AG04450 (cell line): ENCODE results near the gene EDIL3. TPM values are rescaled to one million over a fixed set of nuclear protein-coding genes. Genes with fewer than 3 reads are reported as not detected.

ENCODE experiments used
- CTCF ChIA-PET: fragments of 300-600, 350-600 bp; formaldehyde crosslinking; extraction: SDS; loops from one replicate; lab custom pipeline; 2022; ENCODE audit warnings: antibody characterized with exemption, inconsistent platforms; lab: Charles Lee
- POLR2A ChIA-PET: fragments of 350-600 bp; formaldehyde crosslinking; extraction: SDS; loops from one replicate; lab custom pipeline; 2021; ENCODE audit warnings: antibody characterized with exemption, inconsistent platforms; lab: Yijun Ruan, JAX
- DNase-seq: peaks from one replicate; pipeline ENCODE4 v3.0.0-alpha.2; 2011; ENCODE audit warnings: low read depth, low spot score
- H3K27ac ChIP-seq: one replicate; pipeline ENCODE4 v1.5.1; 2012; ENCODE audit warnings: low read depth, low read length, control low read depth
- H3K27me3 ChIP-seq: one replicate; pipeline ENCODE4 v1.6.0; 2012; ENCODE audit warnings: low read length; ENCODE audit not compliant: control insufficient read depth, insufficient read depth
- H3K4me3 ChIP-seq: 2 replicates; pipeline ENCODE4 v1.5.1; 2011; ENCODE audit warnings: mild to moderate bottlenecking, low read depth, low read length, control low read depth
- H3K9me3 ChIP-seq: 2 replicates; pipeline ENCODE4 v1.5.1; 2012; ENCODE audit warnings: low read length; ENCODE audit not compliant: control insufficient read depth, insufficient read depth
- polyA minus RNA-seq: library from RNA; depleted of rRNA, polyadenylated mRNA; stranded (reverse); fragments of >200 nt; gene quantifications from 2 replicates; pipeline ENCODE4 v1.2.3, GENCODE V29; 2011; rRNA and poly(A)+ RNA removed
- polyA plus RNA-seq: library from polyadenylated mRNA; depleted of rRNA; stranded (reverse); fragments of >200 nt; gene quantifications from 2 replicates; pipeline ENCODE4 v1.2.3, GENCODE V29; 2011; rRNA removed
- TF ChIP-seq, protein P1 (sequence below): IDR thresholded peaks from 2 replicates; pipeline ENCODE4 v1.5.1; 2011; ENCODE audit warnings: low read depth, low read length, control low read depth, inconsistent platforms

Gene EDIL3, protein sequence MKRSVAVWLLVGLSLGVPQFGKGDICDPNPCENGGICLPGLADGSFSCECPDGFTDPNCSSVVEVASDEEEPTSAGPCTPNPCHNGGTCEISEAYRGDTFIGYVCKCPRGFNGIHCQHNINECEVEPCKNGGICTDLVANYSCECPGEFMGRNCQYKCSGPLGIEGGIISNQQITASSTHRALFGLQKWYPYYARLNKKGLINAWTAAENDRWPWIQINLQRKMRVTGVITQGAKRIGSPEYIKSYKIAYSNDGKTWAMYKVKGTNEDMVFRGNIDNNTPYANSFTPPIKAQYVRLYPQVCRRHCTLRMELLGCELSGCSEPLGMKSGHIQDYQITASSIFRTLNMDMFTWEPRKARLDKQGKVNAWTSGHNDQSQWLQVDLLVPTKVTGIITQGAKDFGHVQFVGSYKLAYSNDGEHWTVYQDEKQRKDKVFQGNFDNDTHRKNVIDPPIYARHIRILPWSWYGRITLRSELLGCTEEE
- polyA plus RNA-seq (42.0 and 61.9 TPM in 2 replicates), polyA minus RNA-seq (27.6 and 43.1 TPM in 2 replicates)

DNA sequence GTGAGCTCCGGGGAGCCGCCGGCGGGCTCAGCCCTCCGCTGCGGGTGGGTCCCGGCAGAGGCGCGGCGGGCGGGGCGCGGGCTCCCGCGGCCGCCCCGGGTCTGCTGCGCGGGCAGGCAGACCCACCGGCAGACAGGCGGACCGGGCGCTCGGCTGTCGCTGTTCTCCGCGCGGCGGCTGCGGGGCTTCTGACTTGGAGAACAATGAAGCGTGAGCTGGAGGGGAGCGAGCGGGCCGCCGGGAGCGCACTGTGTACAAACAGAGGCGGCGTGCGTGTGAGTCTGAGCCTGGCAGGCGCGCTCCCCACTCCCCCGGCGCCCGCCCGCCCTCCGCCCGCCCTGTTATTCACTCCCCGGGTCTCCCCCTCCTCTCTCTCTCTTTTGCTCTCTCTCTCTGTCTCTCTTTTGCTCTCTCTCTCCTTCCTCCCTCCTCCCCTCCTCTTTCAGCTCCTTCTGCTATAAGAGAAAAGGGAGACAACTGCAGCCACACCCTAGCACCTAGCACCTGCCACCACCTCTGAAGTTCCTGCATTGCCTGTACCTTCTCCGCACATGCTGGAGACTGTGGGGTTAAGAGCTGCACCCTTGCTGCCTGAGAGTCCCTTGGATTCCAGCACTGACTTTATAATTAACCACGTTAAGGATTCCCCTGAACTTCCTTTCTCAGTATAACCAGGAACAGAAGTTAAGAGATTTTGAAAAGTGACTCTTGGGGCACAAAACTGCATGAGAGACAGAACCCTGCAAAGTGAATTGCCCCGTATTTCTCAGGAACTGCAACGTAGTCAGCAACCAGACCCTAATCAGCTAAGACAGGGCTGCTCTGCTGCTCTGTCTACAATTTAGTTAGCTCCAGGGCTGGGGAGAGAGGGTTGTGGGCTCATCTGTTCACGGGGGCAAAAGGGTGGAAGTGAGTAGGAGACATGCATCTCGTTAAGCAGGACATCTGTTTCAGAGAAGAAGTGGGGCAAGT lies at the start of gene EDIL3:
EDIL3 (minus strand) TSS at position 277 of the 972 bp plus-strand sequence. CDS start 506 bp downstream, outside the sequence.
- Histone ChIP-seq H3K4me3 (peak within 1 kb of the TSS; percentile 82), H3K9me3 (no peaks in the 10 kb centered on the region; the same call in 1 of the 2 replicates), H3K27me3 (no peaks in the 10 kb centered on the region), H3K27ac (peak within 1 kb of the TSS; percentile 66)
- DNase-seq: no peak
- TF ChIP-seq, protein P1, sequence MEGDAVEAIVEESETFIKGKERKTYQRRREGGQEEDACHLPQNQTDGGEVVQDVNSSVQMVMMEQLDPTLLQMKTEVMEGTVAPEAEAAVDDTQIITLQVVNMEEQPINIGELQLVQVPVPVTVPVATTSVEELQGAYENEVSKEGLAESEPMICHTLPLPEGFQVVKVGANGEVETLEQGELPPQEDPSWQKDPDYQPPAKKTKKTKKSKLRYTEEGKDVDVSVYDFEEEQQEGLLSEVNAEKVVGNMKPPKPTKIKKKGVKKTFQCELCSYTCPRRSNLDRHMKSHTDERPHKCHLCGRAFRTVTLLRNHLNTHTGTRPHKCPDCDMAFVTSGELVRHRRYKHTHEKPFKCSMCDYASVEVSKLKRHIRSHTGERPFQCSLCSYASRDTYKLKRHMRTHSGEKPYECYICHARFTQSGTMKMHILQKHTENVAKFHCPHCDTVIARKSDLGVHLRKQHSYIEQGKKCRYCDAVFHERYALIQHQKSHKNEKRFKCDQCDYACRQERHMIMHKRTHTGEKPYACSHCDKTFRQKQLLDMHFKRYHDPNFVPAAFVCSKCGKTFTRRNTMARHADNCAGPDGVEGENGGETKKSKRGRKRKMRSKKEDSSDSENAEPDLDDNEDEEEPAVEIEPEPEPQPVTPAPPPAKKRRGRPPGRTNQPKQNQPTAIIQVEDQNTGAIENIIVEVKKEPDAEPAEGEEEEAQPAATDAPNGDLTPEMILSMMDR: no peak
- ChIA-PET CTCF (interaction anchor here (0.6 to 1.3 kb wide), 4 partner anchors 110 to 667 kb away, joined by 4 to 8 read pairs (median 6); no protein-coding TSS in a partner anchor), POLR2A (interaction anchor here (0.6 to 1.3 kb wide), 2 partner anchors 27 to 460 kb away, joined by 3 read pairs; no protein-coding TSS in a partner anchor)

DNA sequence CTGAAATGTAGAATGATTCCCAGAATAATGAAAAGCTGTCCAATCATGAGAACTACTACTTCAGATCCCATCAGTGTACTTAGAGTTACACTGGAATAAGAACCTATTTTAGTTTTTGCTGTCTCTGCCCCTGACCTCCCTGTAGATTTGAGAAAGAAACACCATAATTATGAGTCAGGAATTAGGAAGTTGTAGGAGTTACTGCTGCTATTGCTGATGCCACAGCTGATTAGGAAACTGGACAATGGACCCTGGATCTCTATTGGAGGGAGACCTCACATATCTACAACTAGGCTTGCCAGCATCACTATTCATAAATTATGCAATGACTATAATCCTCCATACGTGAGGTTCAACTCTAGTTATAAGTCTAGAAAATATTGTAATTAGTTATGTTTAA lies 48.8 kb upstream of the EDIL3 start:
- Histone ChIP-seq H3K9me3 (no peaks in the 10 kb centered on the region), H3K27me3 (no peaks in the 10 kb centered on the region), H3K4me3 (no peak overlapping the region), H3K27ac (no peak overlapping the region)
- POLR2A ChIA-PET: no interaction called here
- CTCF ChIA-PET: no interaction called here
- DNase-seq: no peak
- TF ChIP-seq, protein P1: no peak

DNA sequence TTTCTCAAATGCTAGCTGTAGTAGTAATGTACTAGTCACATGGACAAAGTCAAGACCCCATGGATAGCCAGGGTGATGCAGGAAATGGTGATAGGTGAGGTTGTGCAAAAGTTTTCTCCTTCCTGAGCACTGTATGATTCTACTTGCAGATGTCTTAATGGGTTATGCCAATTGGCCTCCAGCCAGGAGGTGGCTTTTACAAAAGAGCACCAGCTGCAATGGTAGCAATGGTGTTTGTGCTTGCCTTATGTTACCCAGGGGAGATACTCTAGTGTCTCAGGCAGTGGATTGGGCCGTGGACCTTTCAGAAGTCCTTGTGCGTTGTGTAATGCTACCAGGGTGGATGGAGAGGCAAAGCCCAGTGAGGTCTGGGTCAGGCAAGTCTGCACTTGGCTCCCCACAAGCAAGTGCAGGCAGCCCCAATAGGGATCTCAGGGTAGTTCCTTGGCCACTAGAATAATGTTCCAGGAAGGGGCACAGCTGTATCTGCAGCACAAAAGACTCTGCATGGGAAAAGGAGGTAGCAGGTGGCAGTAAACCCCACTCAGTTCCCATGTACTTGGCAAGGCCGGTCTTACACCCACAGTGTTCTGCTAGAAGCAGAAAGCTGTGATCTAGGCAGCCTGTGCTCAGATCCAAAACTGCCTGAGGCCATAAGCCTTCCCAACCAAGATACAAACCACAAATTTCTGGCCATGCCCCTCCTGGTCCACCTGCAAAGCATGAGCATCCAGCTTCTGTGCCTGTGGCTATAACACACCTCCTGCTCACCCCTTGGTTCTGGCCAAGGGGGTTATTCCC lies 46.4 kb upstream of the EDIL3 start:
- TF ChIP-seq, protein P1: no peak
- Histone ChIP-seq H3K27ac (no peak overlapping the region), H3K4me3 (no peak overlapping the region), H3K27me3 (no peaks in the 10 kb centered on the region), H3K9me3 (no peaks in the 10 kb centered on the region)
- POLR2A ChIA-PET: no interaction called here
- DNase-seq: no peak
- CTCF ChIA-PET: no interaction called here

DNA sequence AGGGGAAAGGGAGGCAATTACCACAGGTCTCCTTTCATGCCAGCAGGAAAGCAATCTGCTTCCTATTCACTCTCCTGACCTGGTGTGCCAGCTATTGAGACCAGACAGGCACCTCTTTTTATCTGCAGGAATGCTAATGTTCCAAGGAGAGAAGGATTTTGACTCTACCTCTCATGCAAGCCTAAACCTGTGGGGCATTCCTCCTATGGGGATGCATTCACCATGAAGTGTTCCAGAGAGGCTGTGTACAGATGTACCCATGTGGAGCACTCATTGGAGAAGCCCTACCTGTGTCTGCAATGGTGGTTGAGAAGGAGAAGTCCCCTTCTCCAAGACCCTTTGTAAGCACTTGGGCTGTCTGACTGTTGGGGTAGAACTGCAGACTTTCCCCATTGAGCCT lies 45.4 kb upstream of the EDIL3 start:
- H3K9me3 ChIP-seq: no peaks in the 10 kb centered on the region
- DNase-seq: no peak
- H3K27me3 ChIP-seq: no peaks in the 10 kb centered on the region
- ChIA-PET CTCF (no interaction called here), POLR2A (no interaction called here)
- H3K27ac ChIP-seq: no peak overlapping the region
- H3K4me3 ChIP-seq: no peak overlapping the region
- TF ChIP-seq, protein P1: no peak
